Inflammatory macrophage (primary cell): ENCODE data around the gene GLI1.
"Not testable (repeated sequence)": the region's sequence is repeated elsewhere in the genome, so short reads cannot be mapped to it uniquely, and the experiment has no call there.

Source experiments
- DNase-seq, 2 donors: peaks; one replicate each; pipeline ENCODE4 v3.0.0-alpha.2; 2020 to 2022

The GLI1 gene

GRCh38 chr12:57498132-57498502 lies 38.5 kb downstream of the GLI1 start:
- no peak for DNase-seq

GRCh38 chr12:57498571-57498970 lies 39.0 kb downstream of the GLI1 start:
- no peak for DNase-seq

GRCh38 chr12:57500213-57500612 lies 40.6 kb downstream of the GLI1 start:
- DNase-seq = no peak

GRCh38 chr12:57502311-57502969 lies 42.9 kb downstream of the GLI1 start:
- not testable (repeated sequence) for DNase-seq

GRCh38 chr12:57506541-57506940 lies 47.0 kb downstream of the GLI1 start:
- not testable (repeated sequence) for DNase-seq

- not testable (repeated sequence) for DNase-seq
Observed at GRCh38 chr12:57507796-57508195, 48.2 kb downstream of the GLI1 start.

GRCh38 chr12:57511161-57511560 lies 51.6 kb downstream of the GLI1 start:
- DNase-seq = no peak

GRCh38 chr12:57511588-57512325 lies 52.2 kb downstream of the GLI1 start:
- no peak for DNase-seq

- DNase-seq = no peak
Observed at GRCh38 chr12:57512665-57513064, 53.1 kb downstream of the GLI1 start.

GRCh38 chr12:57513266-57513665 lies 53.7 kb downstream of the GLI1 start:
- no peak for DNase-seq

- DNase-seq = not testable (repeated sequence)
Observed at GRCh38 chr12:57513677-57514076, 54.1 kb downstream of the GLI1 start.

GRCh38 chr12:57514246-57514645 lies 54.7 kb downstream of the GLI1 start:
- DNase-seq = not testable (repeated sequence)

GRCh38 chr12:57514720-57515407 lies 55.3 kb downstream of the GLI1 start:
- DNase-seq = no peak

- DNase-seq = no peak
Observed at GRCh38 chr12:57515408-57515933, 55.9 kb downstream of the GLI1 start.

- DNase-seq = no peak
Observed at GRCh38 chr12:57515934-57516541, 56.5 kb downstream of the GLI1 start.

- DNase-seq = no peak
Observed at GRCh38 chr12:57516617-57517153, 57.1 kb downstream of the GLI1 start.

- no peak for DNase-seq
Observed at GRCh38 chr12:57517187-57517586, 57.6 kb downstream of the GLI1 start.

- DNase-seq = not testable (repeated sequence)
Observed at GRCh38 chr12:57517718-57518117, 58.1 kb downstream of the GLI1 start.

- no peak for DNase-seq
Observed at GRCh38 chr12:57518176-57518919, 58.8 kb downstream of the GLI1 start.

GRCh38 chr12:57518920-57519795 lies 59.6 kb downstream of the GLI1 start:
- DNase-seq = peak; percentile 32 to 56

GRCh38 chr12:57519796-57520052 lies 60.1 kb downstream of the GLI1 start:
- peak in 1 of 2 donors; percentile 64 for DNase-seq
